GM23248 (cell line): Measurements from ENCODE around the gene NBDY. TPM values are rescaled to one million over a fixed set of nuclear protein-coding genes. Genes with fewer than 3 reads are reported as not detected.
"Not testable (repeated sequence)": the region's sequence is repeated elsewhere in the genome, so short reads cannot be mapped to it uniquely, and the experiment has no call there.

Experiments
- DNase-seq: peaks from one replicate; pipeline ENCODE4 v3.0.0-alpha.2; 2015
- H2AFZ ChIP-seq: fragments of 200-600 bp; sonication (generic); 2 replicates; pipeline ENCODE4 v1.6.1; 2016; ENCODE audit warnings: antibody characterized with exemption
- H3F3A ChIP-seq: fragments of 200-600 bp; sonication (generic); 2 replicates; pipeline ENCODE4 v1.6.1; 2016; ENCODE audit warnings: mild to moderate bottlenecking, antibody characterized with exemption, mixed run types; ENCODE audit not compliant: insufficient read depth
- H3K27ac ChIP-seq: fragments of 200-600 bp; sonication (generic); 2 replicates; pipeline ENCODE4 v1.5.1; 2016; ENCODE audit warnings: mild to moderate bottlenecking
- H3K27me3 ChIP-seq: fragments of 200-600 bp; sonication (generic); replicated peaks from 2 replicates; pipeline ENCODE4 v1.6.1; 2016; ENCODE audit warnings: mild to moderate bottlenecking; ENCODE audit not compliant: insufficient read depth
- H3K36me3 ChIP-seq: fragments of 200-600 bp; sonication (generic); 2 replicates; pipeline ENCODE4 v1.6.1; 2016; ENCODE audit warnings: low read depth, mild to moderate bottlenecking
- H3K4me1 ChIP-seq: fragments of 200-600 bp; sonication (generic); 2 replicates; pipeline ENCODE4 v1.6.1; 2016; ENCODE audit warnings: mild to moderate bottlenecking; ENCODE audit not compliant: insufficient read depth
- H3K4me2 ChIP-seq: fragments of 200-600 bp; sonication (generic); one replicate; pipeline ENCODE4 v1.6.1; 2016; ENCODE audit warnings: mild to moderate bottlenecking; ENCODE audit not compliant: unreplicated experiment
- H3K4me3 ChIP-seq: fragments of 200-600 bp; sonication (generic); 2 replicates; pipeline ENCODE4 v1.5.1; 2016; ENCODE audit warnings: mild to moderate bottlenecking
- H3K79me2 ChIP-seq: fragments of 200-600 bp; sonication (generic); 2 replicates; pipeline ENCODE4 v1.6.1; 2016; ENCODE audit warnings: mild to moderate bottlenecking; ENCODE audit not compliant: insufficient read depth
- H3K9ac ChIP-seq: fragments of 200-600 bp; sonication (generic); 2 replicates; pipeline ENCODE4 v1.6.1; 2016; ENCODE audit warnings: mild to moderate bottlenecking
- H3K9me2 ChIP-seq: fragments of 200-600 bp; sonication (generic); 2 replicates; pipeline ENCODE4 v1.6.1; 2016; ENCODE audit warnings: mixed run types, mild to moderate bottlenecking, moderate library complexity; ENCODE audit not compliant: insufficient read depth
- H3K9me3 ChIP-seq: fragments of 200-600 bp; sonication (generic); one replicate; pipeline ENCODE4 v1.6.1; 2017; ENCODE audit warnings: low read depth
- H4K20me1 ChIP-seq: fragments of 200-600 bp; sonication (generic); 2 replicates; pipeline ENCODE4 v1.6.0; 2016; ENCODE audit not compliant: insufficient read depth
- EZH2 ChIP-seq: fragments of 200-600 bp; sonication (generic); IDR thresholded peaks from 2 replicates; pipeline ENCODE4 v1.6.1; 2018; ENCODE audit warnings: antibody characterized with exemption, mild to moderate bottlenecking; ENCODE audit not compliant: insufficient read depth, poor library complexity, severe bottlenecking
- EZH2phosphoT487 ChIP-seq: fragments of 200-600 bp; sonication (generic); IDR thresholded peaks from 2 replicates; pipeline ENCODE4 v1.6.1; 2018; ENCODE audit warnings: antibody characterized with exemption, moderate library complexity, mild to moderate bottlenecking, low read depth; ENCODE audit not compliant: insufficient read depth
- WGBS, 2 experiments: methylation state at CpG; one replicate each; pipeline ENCODE4 v1.1.6; 2015 to 2017; ENCODE audit warnings: low lambda C conversion rate in 2 of 2, low coverage in 1 of 2; ENCODE audit errors: missing lambda C conversion rate in 2 of 2; 5-methylcytosine and 5-hydroxymethylcytosine counted together
- in situ Hi-C: fragments of 300-500 bp; cut with MboI; formaldehyde crosslinking; loops from 2 replicates; pipeline ENCODE4 v1.15.0; 2020
- polyA plus RNA-seq: library from polyadenylated mRNA; unstranded; fragments of >200 nt; fragmentation: Nextera tagmentation; extraction: Ambion mirVana; gene quantifications from 2 replicates; pipeline ENCODE4 v1.2.1, GENCODE V29; 2016
- total RNA-seq: library from RNA; depleted of rRNA; stranded (reverse); fragments of >200 nt; shearing (Covaris generic); gene quantifications from 2 replicates; pipeline ENCODE4 v1.2.3, GENCODE V29; 2014

The NBDY gene
- total and polyA plus RNA-seq, 2 experiments from 2014 or later, result 8.5 to 193 TPM

DNA sequence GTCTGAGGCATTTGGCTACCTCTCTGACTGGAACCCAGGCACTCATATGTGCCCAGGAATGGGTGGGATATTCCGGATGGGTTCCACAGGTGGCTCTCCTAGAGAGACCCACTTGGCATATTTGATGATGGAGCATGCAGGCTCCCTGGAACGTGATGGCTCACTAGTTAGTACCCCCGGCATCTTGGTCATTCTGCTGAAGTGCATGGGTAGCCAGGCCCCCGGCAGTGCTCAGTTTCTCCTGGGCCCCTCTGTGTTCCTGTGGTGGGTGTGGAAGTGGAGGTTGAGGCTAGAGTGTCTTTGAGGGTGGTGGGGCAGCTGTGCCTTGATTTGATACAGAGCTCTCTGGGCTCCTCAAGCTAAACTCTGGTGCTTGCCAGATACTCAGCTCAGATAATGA is 29.4 kb downstream of the NBDY start:
- WGBS, 2 experiments, result 100% methylated on average over 1 of the region's 4 CpGs; no CpG with 5 or more reads in 1 of the 2 experiments
- H3K4me2 ChIP-seq, result no peak overlapping the region

DNA sequence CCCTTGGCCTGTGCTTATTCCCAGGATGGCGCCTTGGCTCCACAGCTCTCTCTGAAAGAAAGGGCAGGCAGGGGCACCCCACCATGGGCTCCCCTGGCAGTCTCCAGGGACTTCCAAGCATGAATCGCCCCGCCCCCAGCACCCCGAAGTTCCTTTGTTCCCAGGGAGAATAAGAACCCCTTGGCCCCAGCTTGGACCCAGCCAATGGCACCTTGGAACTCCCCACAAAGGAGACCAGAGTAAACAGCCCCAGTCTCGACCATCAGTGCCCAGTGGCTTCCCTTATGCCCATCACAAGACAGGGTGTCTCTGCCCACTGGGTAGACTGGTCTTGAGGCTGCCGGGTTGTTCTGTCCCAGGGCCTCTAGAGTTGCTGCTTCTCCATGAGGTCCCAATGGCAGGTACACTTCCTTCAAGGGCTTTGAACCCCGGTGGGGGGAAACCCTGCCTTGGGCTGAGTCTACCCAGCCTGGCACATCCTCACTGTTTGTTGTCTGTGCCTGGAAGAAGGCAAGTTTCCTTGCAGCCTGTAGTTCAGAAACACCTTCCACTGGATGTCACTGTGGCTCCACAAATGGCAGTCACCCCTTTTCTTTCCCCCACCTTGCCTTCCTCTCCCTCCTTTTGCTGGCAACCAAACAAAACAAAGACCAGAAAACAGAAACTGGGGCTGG is 30.8 kb downstream of the NBDY start:
- H3K79me2 ChIP-seq, result 0 out of 2 replicates have a peak, but pooled peaks cover 5% of the 10 kb centered on the region
- in situ Hi-C loops, result no loop called here
- H3K4me3 ChIP-seq, result no peak overlapping the region
- no peak for TF ChIP-seq EZH2phosphoT487
- TF ChIP-seq EZH2, result no peak
- no peaks in the 10 kb centered on the region for H3K9me3 ChIP-seq
- H3F3A ChIP-seq, result no peaks in the 10 kb centered on the region
- H4K20me1 ChIP-seq, result no peaks in the 10 kb centered on the region
- no peak overlapping the region for H3K9ac ChIP-seq
- H3K27me3 ChIP-seq, result no peaks in the 10 kb centered on the region
- H3K4me1 ChIP-seq, result peaks cover 4% of the 10 kb centered on the region; the same call in 1 of the 2 replicates
- H2AFZ ChIP-seq, result no peak overlapping the region
- 92% methylated on average over 4 of the region's 7 CpGs; no CpG with 5 or more reads in 1 of the 2 experiments for WGBS, 2 experiments
- no peak for DNase-seq
- no peaks in the 10 kb centered on the region for H3K9me2 ChIP-seq
- no peaks in the 10 kb centered on the region for H3K36me3 ChIP-seq
- H3K27ac ChIP-seq, result no peak overlapping the region
- H3K4me2 ChIP-seq, result no peak overlapping the region

More for the DNA sequence above, 29.4 kb downstream of the NBDY start:
- H3K9me2 ChIP-seq, result no peaks in the 10 kb centered on the region
- no peaks in the 10 kb centered on the region for H3F3A ChIP-seq
- H3K9ac ChIP-seq, result no peak overlapping the region
- no peaks in the 10 kb centered on the region for H3K27me3 ChIP-seq
- H4K20me1 ChIP-seq, result no peaks in the 10 kb centered on the region
- H3K27ac ChIP-seq, result no peak overlapping the region
- in situ Hi-C loops, result no loop called here
- peaks cover 13% of the 10 kb centered on the region; the same call in 1 of the 2 replicates for H3K79me2 ChIP-seq
- H3K36me3 ChIP-seq, result no peaks in the 10 kb centered on the region
- H3K9me3 ChIP-seq, result no peaks in the 10 kb centered on the region
- H3K4me3 ChIP-seq, result no peak overlapping the region
- no peak overlapping the region for H2AFZ ChIP-seq
- no peaks in the 10 kb centered on the region for H3K4me1 ChIP-seq
- no peak for DNase-seq
- TF ChIP-seq EZH2phosphoT487 (no peak), EZH2 (no peak)

DNA sequence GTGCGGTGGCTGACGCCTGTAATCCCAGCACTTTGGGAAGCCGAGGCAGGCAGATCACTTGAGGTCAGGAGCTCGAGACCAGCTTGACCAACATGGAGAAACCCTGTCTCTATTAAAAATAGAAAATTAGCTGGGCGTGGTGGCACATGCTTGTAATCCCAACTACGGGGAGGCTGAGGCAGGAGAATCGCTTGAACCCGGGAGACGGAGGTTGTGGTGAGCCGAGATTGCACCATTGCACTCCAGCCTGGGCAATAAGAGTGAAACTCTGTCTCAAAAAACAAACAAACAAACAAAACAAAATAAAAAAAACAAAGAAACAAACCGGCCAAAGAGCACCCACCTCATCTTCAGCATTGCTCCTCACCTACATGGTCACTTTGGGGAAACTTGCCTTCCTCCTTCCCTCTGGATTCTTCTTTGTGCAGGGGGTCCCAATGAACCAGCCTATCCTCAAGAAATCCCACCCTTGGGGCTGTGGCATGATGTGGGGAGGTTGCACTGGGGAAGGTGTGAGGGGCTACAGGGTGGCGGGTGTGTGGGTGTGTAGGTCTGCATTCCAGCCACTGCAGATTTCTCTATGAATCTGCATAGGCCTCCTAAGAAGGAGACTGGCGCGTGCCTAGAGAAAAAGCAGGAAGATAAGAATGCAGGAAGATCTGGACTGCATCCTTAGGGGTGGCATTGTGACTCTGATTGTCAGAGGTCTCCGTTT is 31.5 kb downstream of the NBDY start:
- in situ Hi-C loops, result not testable (repeated sequence)

DNA sequence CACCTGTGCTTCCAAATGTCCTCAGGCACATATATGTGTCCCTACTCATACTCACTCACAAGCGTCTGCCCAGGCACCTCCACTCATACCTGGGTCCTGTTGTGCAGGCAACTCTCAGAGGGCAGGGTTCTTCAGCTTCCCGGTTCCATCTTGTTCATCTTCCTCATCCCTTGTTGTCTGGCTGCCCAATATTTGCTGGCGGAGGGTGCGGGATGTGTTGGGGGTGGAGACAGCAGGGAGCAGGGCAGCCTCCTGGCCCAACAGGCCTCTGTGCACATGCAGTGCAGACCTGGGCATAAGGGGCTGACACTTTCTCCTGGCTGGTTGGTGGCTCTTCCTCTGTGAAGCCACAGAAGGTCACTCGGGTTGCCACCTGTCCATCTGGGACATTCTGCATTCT is 32.1 kb downstream of the NBDY start:
- no peak overlapping the region for H3K27ac ChIP-seq
- H4K20me1 ChIP-seq, result no peaks in the 10 kb centered on the region
- H3K9ac ChIP-seq, result no peak overlapping the region
- no peak overlapping the region for H3K4me3 ChIP-seq
- H3F3A ChIP-seq, result no peaks in the 10 kb centered on the region
- 56 to 63% methylated on average over 3 to 5 of the region's 5 CpGs for WGBS, 2 experiments
- no peak overlapping the region for H2AFZ ChIP-seq
- in situ Hi-C loops, result no loop called here
- H3K9me3 ChIP-seq, result no peaks in the 10 kb centered on the region
- no peak overlapping the region for H3K4me2 ChIP-seq
- H3K27me3 ChIP-seq, result no peaks in the 10 kb centered on the region
- H3K79me2 ChIP-seq, result 0 out of 2 replicates have a peak, but pooled peaks cover 9% of the 10 kb centered on the region
- H3K4me1 ChIP-seq, result peaks cover 16% of the 10 kb centered on the region
- no peaks in the 10 kb centered on the region for H3K36me3 ChIP-seq
- no peak for DNase-seq
- no peaks in the 10 kb centered on the region for H3K9me2 ChIP-seq
- no peak for TF ChIP-seq EZH2
- no peak for TF ChIP-seq EZH2phosphoT487

More for the DNA sequence above, 31.5 kb downstream of the NBDY start:
- not testable (repeated sequence) for H3K27ac ChIP-seq, H3K4me3 ChIP-seq, H4K20me1 ChIP-seq, H3K79me2 ChIP-seq, H3K27me3 ChIP-seq, H2AFZ ChIP-seq, H3K4me2 ChIP-seq, H3K36me3 ChIP-seq, H3F3A ChIP-seq, H3K9me3 ChIP-seq, H3K9me2 ChIP-seq, DNase-seq, H3K9ac ChIP-seq, H3K4me1 ChIP-seq
- 88 to 90% methylated on average over 12 to 15 of the region's 15 CpGs for WGBS, 2 experiments
